Mesenchymal stem cell (in vitro differentiated cells and primary cell): ENCODE data around the gene ITIH5.

Experiments
- DNase-seq: peaks from one replicate; pipeline ENCODE4 v3.0.0-alpha.2; 2013
- H2AFZ ChIP-seq: one replicate; pipeline ENCODE4 v1.6.1; 2013; ENCODE audit warnings: low read depth, mild to moderate bottlenecking, control low read depth, inconsistent platforms, low read length, moderate library complexity
- H2AK5ac ChIP-seq: 2 replicates; pipeline ENCODE4 v1.6.1; 2013; ENCODE audit warnings: low read length, moderate library complexity, mild to moderate bottlenecking, inconsistent platforms; ENCODE audit not compliant: severe bottlenecking
- H2BK120ac ChIP-seq: one replicate; pipeline ENCODE4 v1.6.1; 2013; ENCODE audit warnings: low read depth, mild to moderate bottlenecking, inconsistent platforms, low read length, moderate library complexity
- H2BK12ac ChIP-seq, 2 experiments: one replicate each; pipeline ENCODE4 v1.6.1; 2013; ENCODE audit warnings: inconsistent platforms in 2 of 2, low read length in 2 of 2, mild to moderate bottlenecking in 2 of 2, moderate library complexity in 2 of 2, control low read depth in 1 of 2
- H2BK15ac ChIP-seq: one replicate; pipeline ENCODE4 v1.6.1; 2013; ENCODE audit warnings: mild to moderate bottlenecking, low read depth, inconsistent platforms; ENCODE audit not compliant: poor library complexity, severe bottlenecking
- H2BK5ac ChIP-seq: 2 replicates; pipeline ENCODE4 v1.6.1; 2013; ENCODE audit warnings: low read depth, mild to moderate bottlenecking, low read length, control low read depth, inconsistent platforms; ENCODE audit not compliant: poor library complexity, severe bottlenecking
- H3K14ac ChIP-seq, 2 experiments: one replicate each; pipeline ENCODE4 v1.6.1; 2013; ENCODE audit warnings: inconsistent platforms in 2 of 2, low read length in 2 of 2, control low read depth in 1 of 2, mild to moderate bottlenecking in 1 of 2, moderate library complexity in 1 of 2
- H3K18ac ChIP-seq, 2 experiments: one replicate each; pipeline ENCODE4 v1.6.1; 2013; ENCODE audit warnings: inconsistent platforms in 2 of 2, low read length in 2 of 2, control low read depth in 1 of 2, low read depth in 1 of 2, mild to moderate bottlenecking in 1 of 2
- H3K23ac ChIP-seq, 2 experiments: one replicate each; pipeline ENCODE4 v1.6.1; 2013; ENCODE audit warnings: inconsistent platforms in 2 of 2, low read length in 2 of 2, mild to moderate bottlenecking in 2 of 2, moderate library complexity in 2 of 2, control low read depth in 1 of 2
- H3K27ac ChIP-seq: 2 replicates; pipeline ENCODE4 v1.5.1; 2013; ENCODE audit warnings: mild to moderate bottlenecking, moderate library complexity, low read length, control low read depth, inconsistent platforms; ENCODE audit not compliant: poor library complexity, severe bottlenecking
- H3K27me3 ChIP-seq, 2 experiments: 2 replicates each; pipeline versions ENCODE4 v1.6.1 to v1.7.0; 2013; ENCODE audit warnings: low read length in 2 of 2, mild to moderate bottlenecking in 2 of 2, moderate library complexity in 2 of 2, control low read depth in 1 of 2, inconsistent platforms in 1 of 2; ENCODE audit not compliant: control insufficient read depth in 1 of 2, insufficient read depth in 1 of 2
- H3K36me3 ChIP-seq, 2 experiments: 2 replicates each; pipeline versions ENCODE4 v1.6.1 to v1.7.0; 2013; ENCODE audit warnings: low read length in 2 of 2, control low read depth in 1 of 2, inconsistent platforms in 1 of 2, low read depth in 1 of 2, mild to moderate bottlenecking in 1 of 2; ENCODE audit not compliant: insufficient read depth in 2 of 2, control insufficient read depth in 1 of 2
- H3K4ac ChIP-seq, 2 experiments: one replicate each; pipeline ENCODE4 v1.6.1; 2013; ENCODE audit warnings: inconsistent platforms in 2 of 2, low read length in 2 of 2, mild to moderate bottlenecking in 2 of 2, moderate library complexity in 2 of 2, control low read depth in 1 of 2, low read depth in 1 of 2
- H3K4me1 ChIP-seq: 2 replicates; pipeline ENCODE4 v1.6.1; 2013; ENCODE audit warnings: low read depth, low read length, control low read depth; ENCODE audit not compliant: control insufficient read depth, insufficient read depth
- H3K4me2 ChIP-seq: 2 replicates; pipeline ENCODE4 v1.6.1; 2013; ENCODE audit warnings: low read length, mild to moderate bottlenecking, inconsistent platforms; ENCODE audit not compliant: poor library complexity, severe bottlenecking
- H3K4me3 ChIP-seq, 2 experiments: 2 replicates each; pipeline versions ENCODE4 v1.5.1 to v1.7.0; 2013; ENCODE audit warnings: low read length in 2 of 2, mild to moderate bottlenecking in 2 of 2, control low read depth in 1 of 2, low read depth in 1 of 2; ENCODE audit not compliant: insufficient read depth in 1 of 2
- H3K79me1 ChIP-seq: replicated peaks from 2 replicates; pipeline ENCODE4 v1.6.1; 2013; ENCODE audit warnings: mild to moderate bottlenecking, control low read depth, low read length, inconsistent platforms; ENCODE audit not compliant: poor library complexity, severe bottlenecking
- H3K9ac ChIP-seq: 2 replicates; pipeline ENCODE4 v1.7.0; 2013; ENCODE audit warnings: mild to moderate bottlenecking, low read length, moderate library complexity
- H3K9me3 ChIP-seq: 2 replicates; pipeline ENCODE4 v1.7.0; 2013; ENCODE audit warnings: mild to moderate bottlenecking, low read length; ENCODE audit not compliant: control insufficient read depth
- H4K8ac ChIP-seq: one replicate; pipeline ENCODE4 v1.6.1; 2013; ENCODE audit warnings: inconsistent platforms, mild to moderate bottlenecking, low read length, moderate library complexity
- H4K91ac ChIP-seq: one replicate; pipeline ENCODE4 v1.6.1; 2013; ENCODE audit warnings: mild to moderate bottlenecking, low read length, inconsistent platforms
- WGBS: methylation state at CpG from one replicate; pipeline ENCODE4 v1.1.7; 2013; ENCODE audit warnings: mixed read lengths; 5-methylcytosine and 5-hydroxymethylcytosine counted together

Gene ITIH5

DNA sequence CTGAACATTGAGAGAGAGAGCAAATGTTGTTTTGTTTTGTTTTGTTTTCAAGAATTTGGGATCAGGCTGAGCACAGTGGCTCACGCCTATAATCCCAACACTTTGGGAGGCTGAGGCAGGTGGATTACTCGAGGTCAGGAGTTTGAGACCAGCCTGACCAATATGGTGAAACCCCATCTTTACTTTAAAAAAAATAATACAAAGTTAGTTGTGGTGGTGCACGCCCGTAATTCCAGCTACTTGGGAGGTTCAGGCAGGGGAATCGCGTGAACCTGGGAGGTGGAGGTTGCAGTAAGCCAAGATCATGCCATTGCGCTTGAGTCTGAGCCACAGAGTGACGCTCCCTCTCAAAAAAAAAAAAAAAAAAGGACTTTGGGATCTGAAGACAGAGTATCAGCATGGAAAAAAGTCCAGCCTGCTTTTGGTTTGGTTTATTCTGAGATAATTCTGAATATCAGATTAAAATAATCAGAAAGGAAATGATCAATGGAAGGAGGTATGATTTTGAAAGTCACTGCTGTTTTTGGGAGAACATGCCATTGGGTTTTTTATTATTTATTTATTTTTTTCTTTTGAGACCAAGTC lies 34.5 kb upstream of the ITIH5 start:
- Histone ChIP-seq H4K91ac (no peak overlapping the region), H3K9ac (no peak overlapping the region), H3K4me2 (no peak overlapping the region), H3K36me3 (no peaks in the 10 kb centered on the region), H3K27me3 (peaks cover 4 to 35% of the 10 kb centered on the region in 2 experiments), H3K4ac (no peak overlapping the region), H3K4me3 (no peak overlapping the region), H3K14ac (no peak overlapping the region), H4K8ac (no peak overlapping the region), H3K9me3 (no peaks in the 10 kb centered on the region), H2BK15ac (no peak overlapping the region), H3K23ac (no peak overlapping the region), H3K79me1 (no peaks in the 10 kb centered on the region), H3K4me1 (no peaks in the 10 kb centered on the region), H2BK120ac (no peak overlapping the region), H3K27ac (no peak overlapping the region), H2AFZ (no peak overlapping the region), H2BK12ac (no peak overlapping the region), H3K18ac (no peak overlapping the region), H2BK5ac (no peak overlapping the region), H2AK5ac (no peak overlapping the region)
- DNase-seq = no peak
- WGBS = 82% methylated on average over 6 of the region's 8 CpGs

DNA sequence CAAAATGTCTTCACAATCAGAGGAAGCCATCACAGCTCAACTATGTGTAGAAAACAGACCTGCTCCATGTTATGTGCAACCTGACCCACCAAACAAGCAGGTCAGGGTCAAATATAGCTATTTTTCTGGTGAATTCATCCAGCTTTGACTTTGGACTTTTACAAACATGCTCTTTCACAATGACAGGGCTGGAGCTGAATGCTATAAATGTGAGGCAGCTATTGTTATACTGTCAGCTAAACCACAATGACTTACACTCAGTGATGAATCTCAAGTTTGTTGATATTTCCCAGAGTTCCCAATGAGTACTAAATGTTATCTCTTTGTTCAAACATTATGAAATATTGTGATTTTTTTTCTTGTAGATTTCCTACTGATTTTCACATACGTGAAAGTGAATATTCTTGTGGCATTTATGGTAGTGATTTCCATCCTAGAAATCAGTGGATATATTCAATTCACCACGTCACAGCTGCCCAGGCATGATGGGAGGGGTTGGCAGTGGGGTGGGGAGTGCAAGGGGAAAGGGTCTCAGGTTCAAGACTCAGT lies 33.9 kb upstream of the ITIH5 start:
- H4K91ac ChIP-seq = no peak overlapping the region
- WGBS = 55% methylated on average over 2 of the region's 2 CpGs

DNA sequence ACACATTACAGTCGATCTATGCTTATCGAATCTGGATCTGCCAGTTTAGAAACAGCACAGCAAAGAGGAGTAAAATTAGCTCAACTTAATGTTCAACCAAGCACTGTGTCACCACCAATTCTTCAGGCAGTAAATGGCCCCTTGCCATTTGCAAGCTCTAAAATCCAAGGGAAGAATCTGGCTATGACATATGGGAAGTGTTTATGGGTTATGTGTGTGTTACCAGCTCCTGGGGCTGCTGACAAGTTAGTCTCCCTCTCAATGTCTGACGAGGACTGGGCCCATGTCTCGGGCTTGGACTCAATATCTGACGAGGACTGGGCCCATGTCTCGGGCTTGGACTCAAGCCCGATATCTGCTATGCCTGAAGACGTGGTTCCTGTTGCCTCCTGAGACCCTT lies 30.7 kb upstream of the ITIH5 start:
- Histone ChIP-seq H3K4ac (no peak overlapping the region), H3K9me3 (no peaks in the 10 kb centered on the region), H2BK120ac (no peak overlapping the region), H3K4me2 (no peak overlapping the region), H2AFZ (no peak overlapping the region), H3K23ac (no peak overlapping the region), H3K14ac (no peak overlapping the region), H3K27ac (no peak overlapping the region), H2BK15ac (no peak overlapping the region), H2AK5ac (no peak overlapping the region), H3K4me3 (no peak overlapping the region), H3K4me1 (no peaks in the 10 kb centered on the region), H3K9ac (no peak overlapping the region), H3K79me1 (no peaks in the 10 kb centered on the region), H2BK5ac (no peak overlapping the region), H4K8ac (no peak overlapping the region), H4K91ac (no peak overlapping the region), H3K36me3 (no peaks in the 10 kb centered on the region), H2BK12ac (no peak overlapping the region), H3K18ac (no peak overlapping the region), H3K27me3 (peaks cover 2 to 6% of the 10 kb centered on the region in 2 experiments)
- 68% methylated on average over 8 of the region's 8 CpGs for WGBS
- DNase-seq = no peak

More for the DNA sequence above, 33.9 kb upstream of the ITIH5 start:
- H3K4ac ChIP-seq = no peak overlapping the region
- no peak overlapping the region for H2BK5ac ChIP-seq
- no peak overlapping the region for H3K18ac ChIP-seq
- no peak overlapping the region for H2BK12ac ChIP-seq
- H2BK15ac ChIP-seq = no peak overlapping the region
- no peaks in the 10 kb centered on the region for H3K4me1 ChIP-seq
- no peak overlapping the region for H2AFZ ChIP-seq
- no peak overlapping the region for H2BK120ac ChIP-seq
- H3K4me2 ChIP-seq = no peak overlapping the region
- no peak overlapping the region for H3K23ac ChIP-seq
- H3K36me3 ChIP-seq = no peaks in the 10 kb centered on the region
- no peak for DNase-seq
- H3K79me1 ChIP-seq = no peaks in the 10 kb centered on the region
- no peak overlapping the region for H2AK5ac ChIP-seq
- H3K14ac ChIP-seq = no peak overlapping the region
- H3K27me3 ChIP-seq = peaks cover 4 to 31% of the 10 kb centered on the region in 2 experiments
- H3K9ac ChIP-seq = no peak overlapping the region
- no peak overlapping the region for H3K4me3 ChIP-seq
- H3K9me3 ChIP-seq = no peaks in the 10 kb centered on the region
- no peak overlapping the region for H4K8ac ChIP-seq
- no peak overlapping the region for H3K27ac ChIP-seq

DNA sequence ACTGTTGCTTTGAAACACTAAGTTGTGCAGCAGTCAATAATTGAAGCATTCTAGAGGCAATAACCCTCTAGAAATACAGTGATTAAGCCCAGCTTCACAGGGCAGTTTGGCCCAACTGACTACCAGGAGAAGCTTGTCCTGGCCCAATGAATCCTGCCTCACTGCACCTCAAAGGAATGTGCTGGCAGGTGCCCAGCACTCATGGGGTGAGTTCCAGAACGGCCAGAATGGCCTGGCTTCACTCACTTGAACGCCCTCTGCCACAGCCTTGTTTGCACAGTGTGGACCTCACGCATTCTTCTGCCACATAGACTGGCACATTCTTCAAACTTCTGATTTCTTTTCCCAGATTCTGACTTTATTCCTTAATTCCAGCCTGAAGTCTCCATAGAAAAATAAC lies 29.8 kb upstream of the ITIH5 start:
- 60% methylated on average over 3 of the region's 3 CpGs for WGBS
- no peak overlapping the region for H2AK5ac ChIP-seq
- H2BK12ac ChIP-seq = no peak overlapping the region
- no peak overlapping the region for H2BK5ac ChIP-seq
- no peak overlapping the region for H3K4ac ChIP-seq
- no peak overlapping the region for H3K18ac ChIP-seq
- H3K14ac ChIP-seq = no peak overlapping the region
- no peak overlapping the region for H2BK120ac ChIP-seq
- H3K4me3 ChIP-seq = no peak overlapping the region
- peak overlapping the region; percentile 56 for H4K91ac ChIP-seq
- H3K79me1 ChIP-seq = no peaks in the 10 kb centered on the region
- H3K36me3 ChIP-seq = no peaks in the 10 kb centered on the region
- H4K8ac ChIP-seq = no peak overlapping the region
- H3K27me3 ChIP-seq = no peaks in the 10 kb centered on the region
- no peaks in the 10 kb centered on the region for H3K9me3 ChIP-seq
- H3K27ac ChIP-seq = no peak overlapping the region
- no peak overlapping the region for H3K9ac ChIP-seq
- no peak for DNase-seq
- H3K4me2 ChIP-seq = no peak overlapping the region
- H3K4me1 ChIP-seq = no peaks in the 10 kb centered on the region
- no peak overlapping the region for H2BK15ac ChIP-seq
- no peak overlapping the region for H3K23ac ChIP-seq
- H2AFZ ChIP-seq = no peak overlapping the region
